Measurements from ENCODE around the gene DNAJC18.
"Not testable (repeated sequence)": the region's sequence is repeated elsewhere in the genome, so short reads cannot be mapped to it uniquely, and the experiment has no call there.

DNAJC18 gene

GRCh38 chr5:139425497-139425896 is 13.8 kb downstream of the DNAJC18 start:
- no peak for DNase-seq

GRCh38 chr5:139422307-139422893 is 16.9 kb downstream of the DNAJC18 start:
- peak; percentile 70 for DNase-seq

GRCh38 chr5:139419226-139420192 is 19.8 kb downstream of the DNAJC18 start:
- DNase-seq, result no peak

- no peak for DNase-seq
Measured at GRCh38 chr5:139418793-139419192, 20.5 kb downstream of the DNAJC18 start.

GRCh38 chr5:139417214-139417613 is 22.1 kb downstream of the DNAJC18 start:
- DNase-seq, result no peak

- no peak for DNase-seq
Measured at GRCh38 chr5:139416651-139417050, 22.7 kb downstream of the DNAJC18 start.

- DNase-seq, result no peak
Measured at GRCh38 chr5:139415869-139416268, 23.5 kb downstream of the DNAJC18 start.

GRCh38 chr5:139415221-139415861 is 24.0 kb downstream of the DNAJC18 start:
- DNase-seq, result no peak

GRCh38 chr5:139414581-139415130 is 24.7 kb downstream of the DNAJC18 start:
- DNase-seq, result no peak

GRCh38 chr5:139413963-139414362 is 25.4 kb downstream of the DNAJC18 start:
- DNase-seq, result no peak

- no peak for DNase-seq
Measured at GRCh38 chr5:139413153-139413552, 26.2 kb downstream of the DNAJC18 start.

- no peak for DNase-seq
Measured at GRCh38 chr5:139410993-139411828, 28.1 kb downstream of the DNAJC18 start.

- DNase-seq, result no peak
Measured at GRCh38 chr5:139410121-139410992, 29.0 kb downstream of the DNAJC18 start.

- not testable (repeated sequence) for DNase-seq
Measured at GRCh38 chr5:139409116-139409515, 30.2 kb downstream of the DNAJC18 start.

- no peak for DNase-seq
Measured at GRCh38 chr5:139408191-139408590, 31.1 kb downstream of the DNAJC18 start.

- no peak for DNase-seq
Measured at GRCh38 chr5:139407517-139407916, 31.8 kb downstream of the DNAJC18 start.

GRCh38 chr5:139406963-139407362 is 32.4 kb downstream of the DNAJC18 start:
- DNase-seq, result no peak

- no peak for DNase-seq
Measured at GRCh38 chr5:139404484-139404840, 34.9 kb downstream of the DNAJC18 start.

- peak; percentile 98 for DNase-seq
Measured at GRCh38 chr5:139403787-139404483, 35.4 kb downstream of the DNAJC18 start, which contains the start of gene SPATA24. Gene SPATA24, minus strand, starts transcription at chr5:139404089. Its CDS starts 29 bp downstream, at chr5:139404060.

GRCh38 chr5:139403418-139403786 is 35.9 kb downstream of the DNAJC18 start:
- DNase-seq, result no peak

All from fibroblast of skin of scalp (primary cell).